Activated T-cell treated with anti-CD3 and anti-CD28 coated beads for 1 hour (primary cell): Measurements from ENCODE around the gene SREK1.
"Not testable (repeated sequence)": the region's sequence is repeated elsewhere in the genome, so short reads cannot be mapped to it uniquely, and the experiment has no call there.

Source experiments
- DNase-seq: peaks from one replicate; pipeline ENCODE4 v3.0.0-alpha.2; 2020; ENCODE audit warnings: low read depth

Gene SREK1

DNA sequence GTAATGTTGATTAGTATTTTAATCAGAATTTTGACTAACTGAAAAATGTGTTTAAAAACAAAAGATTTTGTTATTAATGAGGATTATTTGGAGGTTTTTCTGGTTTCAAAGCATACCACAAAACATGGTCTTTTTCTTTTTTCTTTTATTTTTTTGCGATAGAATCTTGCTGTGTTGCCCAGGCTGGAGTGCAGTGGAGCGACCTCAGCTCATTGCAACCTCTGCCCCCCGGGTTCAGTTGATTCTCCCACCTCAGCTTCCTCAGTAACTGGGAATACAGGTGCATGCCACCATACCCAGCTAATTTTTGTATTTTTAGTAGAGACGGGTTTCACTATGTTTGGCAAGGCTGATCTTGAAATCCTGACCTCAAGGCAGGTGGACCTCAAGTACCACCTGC, 24.1 kb downstream of the SREK1 start:
- DNase-seq = no peak

DNA sequence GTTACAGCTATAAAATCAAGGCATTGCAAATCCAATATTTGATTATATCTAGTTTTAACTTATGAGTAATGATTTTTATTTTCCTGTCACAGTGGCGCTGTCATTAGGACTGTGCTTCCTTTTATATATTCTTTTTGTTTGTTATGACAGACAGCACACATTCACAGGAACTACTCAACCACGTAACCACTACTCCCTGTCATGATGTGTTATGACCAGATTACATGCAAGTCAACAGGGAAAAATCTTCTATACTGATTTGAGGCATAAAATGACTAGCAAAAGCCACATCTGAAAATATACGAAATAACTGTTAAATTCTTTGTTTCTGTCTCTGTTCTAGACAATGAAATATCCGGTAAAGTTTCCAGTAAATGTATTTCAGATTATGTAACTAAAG, 25.4 kb downstream of the SREK1 start:
- DNase-seq = no peak

DNA sequence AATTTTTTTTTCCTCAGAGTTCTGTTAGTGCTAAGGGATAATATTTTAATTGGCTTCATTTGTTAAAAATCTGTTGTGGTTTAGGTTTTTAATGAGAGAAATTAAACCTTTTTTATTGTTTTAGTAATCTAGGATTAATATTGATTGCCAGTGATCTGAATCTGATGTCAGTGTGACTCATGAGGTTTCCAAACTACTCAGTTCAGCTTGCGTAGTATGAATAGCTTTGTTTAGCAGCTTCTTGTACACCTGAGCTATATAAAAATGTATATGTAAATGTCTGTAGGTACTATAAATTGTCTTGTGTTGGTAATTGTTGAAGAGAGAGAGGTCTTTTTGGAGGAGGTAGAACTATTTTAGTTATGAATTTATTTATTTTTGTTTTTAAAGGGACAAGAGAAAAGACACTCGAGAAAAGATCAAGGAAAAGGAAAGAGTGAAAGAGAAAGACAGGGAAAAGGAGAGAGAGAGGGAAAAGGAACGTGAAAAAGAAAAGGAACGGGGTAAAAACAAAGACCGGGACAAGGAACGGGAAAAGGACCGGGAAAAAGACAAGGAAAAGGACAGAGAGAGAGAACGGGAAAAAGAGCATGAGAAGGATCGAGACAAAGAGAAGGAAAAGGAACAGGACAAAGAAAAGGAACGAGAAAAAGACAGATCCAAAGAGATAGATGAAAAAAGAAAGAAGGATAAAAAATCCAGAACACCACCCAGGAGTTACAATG, 26.3 kb downstream of the SREK1 start:
- DNase-seq = no peak

DNA sequence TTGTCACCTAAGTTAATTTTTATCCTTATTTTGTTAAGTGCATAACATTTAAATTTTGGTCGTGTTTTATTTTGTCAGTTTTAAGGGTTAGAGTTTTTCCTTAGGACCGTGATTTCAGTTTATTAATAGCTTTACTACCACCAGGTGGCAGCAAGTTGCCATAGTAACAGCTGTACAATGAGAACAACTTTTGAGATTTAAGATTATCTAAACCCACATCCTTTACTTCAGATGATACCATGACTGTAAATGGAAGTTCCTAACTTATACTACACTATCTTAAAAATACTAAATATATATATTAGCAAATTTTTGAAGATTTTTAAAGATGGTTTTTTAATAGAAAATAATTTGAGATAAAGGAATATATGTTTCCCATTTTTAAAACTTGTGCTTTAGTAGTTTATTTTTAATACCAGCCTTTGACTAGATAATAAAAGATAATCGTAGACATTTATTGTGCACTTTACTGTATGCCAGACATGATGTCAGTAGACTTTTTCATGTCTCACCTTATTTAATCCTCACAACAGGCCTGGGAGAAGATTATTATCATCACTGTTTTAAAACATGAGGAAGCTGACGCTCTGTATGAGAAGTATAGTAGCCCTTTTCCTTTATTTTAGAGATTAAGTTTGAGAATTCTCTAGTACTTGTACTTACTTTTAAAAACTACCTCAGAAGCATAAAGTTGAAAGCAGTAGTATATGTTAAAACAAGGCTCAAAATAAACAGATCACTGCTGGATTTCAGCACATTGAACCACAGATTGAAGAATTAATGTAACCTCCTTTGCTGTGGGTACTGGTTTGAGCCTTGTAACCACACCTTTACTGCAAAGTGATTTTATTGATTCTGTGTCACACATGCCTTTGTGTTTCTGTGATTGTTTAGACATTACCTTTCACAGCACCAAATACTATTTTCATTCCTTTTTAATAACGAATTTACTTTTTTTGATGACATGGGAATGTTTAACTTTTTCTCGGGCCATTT, 27.5 kb downstream of the SREK1 start:
- DNase-seq = peak; percentile 30

DNA sequence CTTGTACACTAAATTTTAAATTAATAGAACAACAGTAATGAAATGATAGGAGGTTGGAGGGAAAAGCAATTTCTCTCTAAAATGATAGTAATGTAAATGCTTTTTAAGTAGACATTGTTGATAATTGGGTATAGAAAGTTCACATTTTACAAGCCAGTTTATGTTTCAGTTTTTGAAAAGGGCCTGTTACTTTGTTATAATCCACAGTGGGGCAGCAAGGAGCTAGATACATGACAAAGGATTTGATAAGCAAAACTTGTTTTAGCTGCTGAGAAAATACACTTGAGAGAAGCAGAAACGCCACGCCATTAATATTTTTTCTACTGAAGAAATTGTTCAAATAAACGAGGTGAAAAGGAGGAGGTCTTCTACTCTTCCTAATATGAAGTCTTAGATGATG, 30.2 kb downstream of the SREK1 start:
- DNase-seq = no peak

DNA sequence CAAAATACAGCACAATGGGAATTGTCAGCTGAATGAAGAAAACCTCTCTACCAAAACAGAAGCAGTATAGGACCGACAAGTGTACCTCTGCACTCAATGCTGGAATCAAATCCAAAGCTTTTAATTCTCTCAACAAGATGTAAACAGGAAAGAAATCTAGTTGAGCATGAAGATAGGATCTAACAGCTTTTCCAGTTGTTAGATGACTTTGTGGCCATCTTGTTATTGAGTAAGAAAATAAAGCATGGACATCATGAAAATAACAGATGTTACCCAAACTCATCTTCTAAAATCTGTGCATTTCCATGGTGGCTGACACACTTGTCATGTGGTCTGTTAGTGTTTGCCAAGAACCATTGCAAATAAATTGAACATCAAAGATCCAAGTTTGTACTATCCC, 34.7 kb downstream of the SREK1 start:
- no peak for DNase-seq

DNA sequence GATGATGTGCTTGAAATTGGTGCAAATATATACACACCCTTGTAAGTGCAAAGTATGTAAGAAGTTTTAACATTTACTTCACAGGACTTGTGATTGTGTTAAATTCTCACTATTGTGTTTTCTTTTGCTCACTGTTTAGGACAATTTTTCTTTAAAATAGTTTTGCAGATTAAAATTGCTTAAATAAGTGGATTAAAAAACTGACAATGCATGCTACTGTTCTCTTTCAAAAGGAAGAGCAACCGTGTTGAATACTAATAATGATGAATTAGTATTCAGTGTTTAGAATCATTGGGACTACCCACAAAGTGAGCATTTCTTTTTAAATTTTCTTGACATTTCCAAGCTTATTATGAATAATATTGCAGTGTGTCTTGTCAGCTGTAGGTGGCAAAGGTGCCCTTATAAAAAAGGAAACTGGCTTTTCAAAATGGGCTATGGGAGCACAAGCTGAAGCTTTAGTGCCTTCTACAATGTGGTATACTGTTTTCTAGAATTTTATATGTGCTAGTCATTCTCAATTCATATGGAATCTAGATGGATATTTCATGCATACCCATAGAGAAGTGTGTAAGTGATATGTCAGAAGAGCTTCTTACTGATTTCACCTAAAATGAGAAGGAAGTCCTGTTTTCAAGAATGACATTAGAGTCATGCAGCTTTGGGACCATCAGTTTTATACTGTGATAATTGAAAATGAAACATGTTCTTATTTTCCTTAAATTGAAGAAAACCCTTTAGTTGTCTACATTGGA, 35.4 kb downstream of the SREK1 start:
- DNase-seq = no peak

DNA sequence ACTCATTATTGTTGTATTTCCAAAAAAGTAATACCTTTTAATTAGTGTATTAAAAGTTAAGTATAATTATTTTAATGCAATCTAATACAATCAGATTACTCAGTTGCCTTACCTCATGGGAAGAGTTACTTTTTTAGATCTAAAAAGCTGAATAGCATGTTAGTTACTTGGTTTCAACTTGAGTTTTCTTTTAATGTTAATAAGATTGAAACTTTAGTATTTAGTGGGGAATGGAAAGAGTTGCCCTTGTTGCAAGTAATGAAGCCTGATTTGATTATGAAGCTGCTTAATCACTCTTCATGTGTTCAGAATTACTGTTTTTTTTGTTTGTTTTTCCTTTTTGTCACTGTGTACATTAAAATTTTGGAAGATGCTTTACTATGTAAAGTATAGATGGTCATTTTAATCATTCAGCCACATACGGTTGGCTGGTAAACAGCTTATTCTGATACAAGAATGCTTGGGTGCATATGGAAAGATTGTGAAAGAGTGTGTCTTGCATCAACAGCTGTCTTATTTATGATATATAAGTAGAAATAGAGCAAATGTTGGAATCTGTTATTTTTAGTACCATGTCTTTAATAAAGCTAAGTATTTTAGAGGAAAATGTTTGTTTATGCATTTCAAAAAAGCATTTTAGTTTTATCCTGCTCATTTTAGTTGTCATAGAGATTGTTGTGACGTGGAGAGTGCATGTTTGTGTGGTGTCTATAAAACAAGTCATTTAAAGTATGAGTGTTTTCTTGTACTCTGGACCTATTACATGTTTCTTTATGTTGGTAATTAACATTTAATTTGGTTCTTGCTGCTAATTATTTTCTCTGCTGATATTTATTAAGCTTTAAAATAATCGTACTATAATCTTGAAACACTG, 36.4 kb downstream of the SREK1 start:
- no peak for DNase-seq

DNA sequence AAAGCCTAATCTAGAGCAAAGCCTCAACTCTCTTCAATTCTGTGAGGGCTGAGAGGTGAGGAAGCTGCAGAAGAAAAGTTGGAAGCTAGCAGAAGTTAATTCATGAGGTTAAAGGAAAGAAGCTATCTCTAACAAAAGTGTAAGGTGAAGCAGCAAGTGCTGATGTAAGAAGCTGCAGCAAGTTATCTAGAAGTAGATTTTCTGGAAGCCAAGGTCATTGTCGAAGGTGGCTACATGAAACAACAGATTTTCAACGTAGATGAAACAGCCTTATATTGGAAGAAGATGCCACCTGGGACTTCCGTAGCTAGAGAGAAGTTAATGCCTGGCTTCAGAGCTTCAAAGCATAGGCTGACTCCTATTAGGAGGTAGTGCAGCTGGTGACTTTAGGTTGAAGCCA, 42.0 kb downstream of the SREK1 start:
- no peak for DNase-seq

DNA sequence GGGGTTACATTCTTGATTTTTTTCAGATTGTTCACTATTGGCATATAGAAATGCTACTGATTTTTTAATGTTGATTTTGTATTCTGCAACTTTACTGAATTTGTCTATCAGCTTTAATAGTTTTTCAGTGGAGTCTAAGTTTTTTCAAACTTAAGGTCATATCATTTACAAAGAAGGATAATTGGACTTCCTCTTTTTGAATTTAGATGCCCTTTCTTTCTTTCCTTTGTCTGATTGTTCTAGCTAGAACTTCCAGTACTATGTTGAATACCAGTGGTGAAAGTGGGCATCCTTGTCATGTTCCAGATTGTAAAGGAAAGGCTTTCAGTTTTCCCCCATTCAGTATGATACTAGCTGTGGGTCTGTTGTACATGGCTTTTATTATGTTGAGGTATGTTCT, 49.3 kb downstream of the SREK1 start:
- DNase-seq = no peak

DNA sequence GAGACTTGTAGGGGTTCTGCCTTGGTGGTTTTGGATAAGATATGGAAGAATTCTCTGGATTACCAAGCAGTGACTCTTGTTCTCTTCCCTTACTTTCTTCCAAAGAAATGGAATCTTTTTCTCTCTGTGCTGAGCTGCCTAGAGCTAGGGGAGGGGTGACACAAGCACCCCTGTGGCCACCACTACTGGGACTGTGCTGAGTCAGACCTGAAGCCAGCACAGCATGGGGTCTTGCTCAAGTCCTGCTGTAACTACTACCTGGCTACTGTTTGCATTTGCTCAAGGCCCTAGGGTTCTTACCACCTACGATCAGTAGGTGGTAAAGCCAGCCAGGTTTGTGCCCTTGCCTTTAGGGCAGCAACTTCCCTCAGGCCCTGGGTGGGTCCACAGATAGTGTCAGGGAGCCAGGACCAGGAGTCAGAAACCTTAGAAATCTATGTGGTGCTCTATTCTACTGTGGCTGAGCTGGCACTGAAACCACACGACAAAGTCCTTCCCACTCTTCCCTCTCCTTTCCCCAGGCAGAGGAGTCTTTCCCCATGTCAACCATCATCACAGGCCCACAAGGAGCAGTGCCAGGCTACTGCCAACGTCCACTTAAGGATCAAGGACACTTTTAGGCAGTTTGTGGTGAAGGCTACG, 53.8 kb downstream of the SREK1 start:
- DNase-seq = no peak

DNA sequence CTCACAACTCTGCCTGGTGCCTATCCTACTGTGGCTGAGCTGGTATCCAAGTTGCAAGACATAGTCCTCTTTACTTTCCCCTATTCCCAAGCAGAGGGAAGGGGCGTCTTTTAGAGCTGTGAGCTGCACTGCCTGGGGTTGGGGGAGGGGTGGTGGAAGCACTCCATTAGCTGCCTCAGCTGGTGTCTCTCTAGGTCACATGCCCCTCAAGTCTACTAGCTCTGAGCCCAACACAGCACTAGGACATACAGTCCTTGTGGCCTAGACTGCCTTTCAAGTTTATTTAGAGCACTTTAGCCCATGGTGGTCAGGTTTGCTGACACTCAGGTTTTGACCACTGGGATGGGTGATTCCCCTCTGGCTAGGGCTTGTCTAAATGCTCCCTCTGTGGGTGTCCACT, 54.7 kb downstream of the SREK1 start:
- DNase-seq = no peak

DNA sequence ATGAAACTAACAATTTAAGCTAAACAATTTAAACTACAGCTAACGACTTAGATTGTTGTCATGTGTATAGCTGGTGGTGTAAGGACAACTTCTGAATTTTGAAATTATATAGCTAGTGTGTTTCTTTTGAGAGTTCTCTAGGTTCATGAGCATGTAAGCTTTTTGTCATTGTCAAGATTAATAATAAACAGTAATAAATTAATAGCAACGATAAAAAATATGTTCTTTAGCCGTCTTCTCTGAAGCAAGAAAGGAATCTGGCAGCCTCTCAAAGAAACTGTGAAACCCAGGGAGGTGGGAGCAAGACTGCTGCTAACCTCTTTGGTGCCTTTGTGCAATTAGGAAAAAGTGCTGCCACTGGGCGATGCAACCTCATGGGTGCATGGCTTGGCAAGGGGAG, 59.4 kb downstream of the SREK1 start:
- no peak for DNase-seq

DNA sequence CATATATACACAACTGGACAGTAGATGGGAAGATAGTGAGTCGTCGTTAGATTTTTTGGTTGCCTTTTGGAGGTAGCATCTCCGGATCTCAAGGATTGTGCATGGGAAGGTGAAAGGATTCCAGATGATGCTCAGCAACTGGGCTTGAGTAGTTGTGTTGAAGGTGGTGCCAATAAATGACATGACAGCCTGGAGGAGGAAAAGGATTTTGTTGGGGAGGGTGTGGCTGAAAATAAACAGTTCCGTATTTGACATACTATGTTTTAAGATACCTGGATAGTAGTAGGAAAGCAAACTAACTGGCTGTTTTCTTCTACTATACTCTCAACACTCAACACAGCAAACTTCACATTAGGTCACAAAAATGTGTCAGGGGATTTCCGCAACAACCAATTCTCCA, 62.4 kb downstream of the SREK1 start:
- no peak for DNase-seq

DNA sequence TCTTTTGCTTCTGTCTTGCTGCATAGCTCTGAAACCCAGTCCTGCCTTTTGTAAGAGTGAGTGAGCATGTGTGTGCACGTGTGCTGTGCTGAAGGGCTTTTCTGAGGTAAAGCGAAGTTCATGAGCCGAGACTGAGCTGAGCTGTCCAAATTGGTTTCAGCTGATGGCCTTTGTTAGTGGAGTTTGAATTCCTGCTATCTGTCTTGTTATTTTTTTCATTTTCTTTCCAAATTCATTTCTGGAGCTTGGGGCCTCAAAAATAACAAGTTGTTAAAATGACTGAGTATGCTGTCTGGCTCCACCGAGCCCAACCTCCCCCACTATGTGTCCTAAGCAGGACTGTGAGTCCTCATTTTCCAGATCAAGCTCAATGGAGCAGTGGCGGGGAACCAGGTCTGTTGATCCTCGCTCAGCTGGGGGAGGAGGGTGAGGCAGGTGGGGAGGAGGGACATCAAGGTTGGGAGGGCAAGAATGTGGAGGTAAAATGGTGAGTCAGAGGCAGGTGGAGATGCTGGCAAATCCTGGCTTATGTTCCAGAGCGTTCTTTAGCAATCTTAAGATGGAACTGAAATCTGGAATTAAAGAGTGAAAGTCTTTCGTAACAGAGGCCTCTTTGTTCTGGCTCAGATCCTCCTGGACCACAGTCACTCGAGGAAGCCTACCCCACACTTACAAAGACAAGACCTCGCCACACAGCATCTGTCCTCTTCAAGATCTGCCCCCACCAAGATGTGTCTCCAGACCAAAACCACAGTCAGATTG, 63.9 kb downstream of the SREK1 start:
- no peak for DNase-seq

DNA sequence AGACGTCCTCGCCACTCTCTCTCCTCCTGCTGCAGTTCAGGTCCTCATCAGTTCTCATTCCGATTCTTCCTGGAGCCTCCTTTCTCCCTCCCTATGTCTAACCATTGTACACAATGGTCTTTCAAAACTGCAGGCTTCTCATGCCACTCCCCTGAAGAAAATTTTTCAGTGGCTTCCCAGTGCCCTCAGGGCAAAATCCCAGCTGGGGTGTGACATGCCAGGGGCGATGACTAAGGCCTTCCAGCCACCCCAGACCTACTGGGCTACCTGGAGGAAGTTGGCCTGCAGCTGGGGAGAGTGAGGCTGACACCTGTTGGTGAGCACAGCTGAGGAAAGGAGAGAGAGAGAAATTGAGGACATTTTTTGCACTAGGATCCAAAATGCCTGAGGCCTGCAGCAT, 65.2 kb downstream of the SREK1 start:
- DNase-seq = no peak

DNA sequence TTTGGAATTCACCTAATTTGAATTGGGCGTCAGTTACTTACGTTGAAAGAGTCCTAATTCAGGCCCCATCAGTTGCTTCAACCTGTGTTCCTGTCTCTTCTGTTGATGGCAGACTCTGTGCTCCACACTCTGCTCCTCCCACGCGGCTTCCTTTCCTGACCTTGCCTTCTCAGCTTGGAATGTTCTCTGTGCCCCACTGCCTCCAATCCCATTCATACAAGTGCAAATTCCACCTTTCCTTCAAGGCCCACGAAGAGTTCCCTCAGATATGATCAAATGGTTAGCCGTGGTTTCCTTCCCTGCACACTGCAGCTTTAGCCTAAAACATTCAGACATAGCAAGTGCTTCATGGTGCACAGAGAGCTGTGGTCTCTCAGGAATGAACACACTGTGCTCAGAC, 65.7 kb downstream of the SREK1 start:
- DNase-seq = no peak

DNA sequence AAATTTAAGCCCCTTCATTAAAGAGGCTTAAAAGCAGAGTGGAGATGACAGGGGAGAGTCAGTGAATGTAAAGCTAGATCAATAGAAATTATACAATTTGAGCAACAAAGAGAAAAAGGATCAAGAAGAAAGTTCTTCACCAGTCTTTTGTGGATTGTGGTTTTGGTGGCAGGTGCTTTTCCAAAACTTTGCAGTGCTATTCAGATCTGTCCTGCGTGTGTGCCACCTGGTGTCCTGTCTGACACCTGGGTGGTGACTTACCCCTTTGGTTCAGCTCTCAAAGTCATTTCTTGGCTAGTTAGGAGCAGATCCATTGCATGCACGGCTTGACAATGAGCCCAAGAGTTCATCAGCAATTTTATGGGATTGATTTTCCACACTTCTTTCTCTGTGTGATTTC, 69.4 kb downstream of the SREK1 start:
- DNase-seq = no peak

DNA sequence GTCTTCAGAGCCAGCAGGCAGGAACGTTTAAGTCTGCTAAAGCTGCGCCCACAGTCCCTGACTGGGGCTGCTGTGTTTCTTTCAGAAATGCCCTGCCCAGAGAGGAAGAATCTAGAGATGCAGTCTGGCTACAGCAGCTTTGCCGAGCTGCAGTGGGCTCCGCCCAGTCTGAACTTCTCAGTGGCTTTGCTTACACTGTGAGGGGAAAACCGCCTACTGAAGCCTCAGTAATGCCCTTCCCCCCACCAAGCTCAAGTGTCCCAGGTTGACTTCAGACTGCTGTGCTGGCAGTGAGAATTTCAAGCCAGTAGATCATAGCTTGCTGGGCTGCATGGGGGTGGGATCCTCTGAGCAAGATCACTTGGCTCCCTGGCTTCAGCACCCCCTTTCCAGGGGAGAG, 78.4 kb downstream of the SREK1 start:
- no peak for DNase-seq

DNA sequence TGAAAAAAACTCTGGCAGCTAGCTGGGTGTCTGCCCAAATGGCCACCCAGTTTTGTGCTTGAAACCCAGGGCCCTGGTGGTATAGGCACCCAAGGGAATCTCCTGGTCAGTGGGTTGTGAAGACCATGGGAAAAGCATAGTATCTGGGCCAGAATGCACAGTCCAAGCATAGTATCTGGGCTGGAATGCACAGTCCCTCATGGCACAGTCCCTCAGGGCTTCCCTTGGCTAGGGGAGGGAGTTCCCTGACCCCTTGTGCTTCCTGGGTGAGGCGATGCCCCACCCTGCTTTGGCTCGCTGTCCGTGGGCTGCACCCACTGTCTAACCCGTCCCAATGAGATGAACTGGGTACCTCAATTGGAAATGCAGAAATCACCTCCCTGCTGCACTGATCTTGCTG, 78.8 kb downstream of the SREK1 start:
- not testable (repeated sequence) for DNase-seq
